K562 (cell line): ENCODE measurements around the gene FMC1. TPM values are rescaled to one million over a fixed set of nuclear protein-coding genes. Genes with fewer than 3 reads are reported as not detected.

Experiments
- ATAC-seq: fragments of 200-7000 bp; cut with Tn5 transposase; 3 replicates; pipeline ENCODE4 v1.9.1; 2020; ENCODE audit warnings: moderate library complexity
- BruUV-seq: library from RNA; stranded (reverse); fragments of 400-500 nt; replicated peaks from 2 replicates; lab custom pipeline; 2021; lab: Mats Ljungman, UMichigan
- CTCF ChIA-PET: fragments of 300-600 bp; formaldehyde crosslinking; extraction: SDS; loops from one replicate; lab custom pipeline; 2021; ENCODE audit warnings: low intra/inter-chr PET ratio; lab: Yijun Ruan, JAX
- POLR2A ChIA-PET: fragments of 300-600, 350-650 bp; sonication (Branson Sonifier 250); formaldehyde crosslinking; extraction: SDS; loops from one replicate; lab custom pipeline; 2021; ENCODE audit warnings: antibody characterized with exemption, inconsistent platforms; lab: Yijun Ruan, JAX
- DNase-seq, 4 experiments: peaks; one replicate each; pipeline versions ENCODE4 v3.0.0 to v3.0.0-alpha.2; 2011 to 2018; ENCODE audit warnings: low spot score in 3 of 4, mixed read lengths in 3 of 4; ENCODE audit errors: extremely low read depth in 1 of 4
- FAIRE-seq: peaks from 2 replicates; lab custom pipeline; 2011; peaks lifted over from hg19 to GRCh38; lab: Jason Lieb, UNC
- H2AFZ ChIP-seq: 2 replicates; pipeline ENCODE4 v1.6.0; 2011; ENCODE audit warnings: low read depth, low read length, control low read depth, inconsistent platforms
- H3K27ac ChIP-seq: fragments of 200-600 bp; 3 replicates; pipeline ENCODE4 v1.8.0; 2011; ENCODE audit warnings: low read depth, mild to moderate bottlenecking, control low read depth, inconsistent platforms, low read length, moderate library complexity, mixed read lengths; ENCODE audit errors: extremely low read depth
- H3K27me3 ChIP-seq, 2 experiments: fragments of 300-600 bp in 1 of 2; 2 replicates in 1 of 2; 3 replicates in 1 of 2; pipeline versions ENCODE4 v1.6.0 to v1.8.0; 2011; ENCODE audit warnings: inconsistent platforms in 2 of 2, low read length in 2 of 2, mild to moderate bottlenecking in 1 of 2, mixed read lengths in 1 of 2, moderate library complexity in 1 of 2; ENCODE audit not compliant: control insufficient read depth in 2 of 2, insufficient read depth in 2 of 2
- H3K36me3 ChIP-seq: fragments of 300-600 bp; 3 replicates; pipeline ENCODE4 v1.8.0; 2011; ENCODE audit warnings: mild to moderate bottlenecking, low read length, inconsistent platforms; ENCODE audit not compliant: control insufficient read depth, insufficient read depth
- H3K4me1 ChIP-seq, 2 experiments: fragments of 200-600 bp in 1 of 2; replicated peaks in 1 of 2; 2 replicates in 1 of 2; 3 replicates in 1 of 2; pipeline versions ENCODE4 v1.5.1 to v1.8.0; 2011; ENCODE audit warnings: inconsistent platforms in 2 of 2, low read length in 2 of 2, mild to moderate bottlenecking in 1 of 2, mixed read lengths in 1 of 2, moderate library complexity in 1 of 2; ENCODE audit not compliant: control insufficient read depth in 2 of 2, insufficient read depth in 2 of 2
- H3K4me2 ChIP-seq: 2 replicates; pipeline ENCODE4 v1.6.1; 2011; ENCODE audit warnings: low read length, control low read depth, inconsistent platforms, mixed read lengths; ENCODE audit not compliant: insufficient read depth
- H3K4me3 ChIP-seq: fragments of 200-600 bp; sonication (generic), shearing (Covaris generic); 2 replicates; pipeline ENCODE4 v1.5.1; 2016; ENCODE audit warnings: control low read depth, inconsistent platforms
- H3K79me2 ChIP-seq: fragments of 200-600 bp; 3 replicates; pipeline ENCODE4 v1.8.0; 2011; ENCODE audit warnings: low read length, inconsistent platforms; ENCODE audit not compliant: control insufficient read depth, insufficient read depth
- H3K9ac ChIP-seq, 2 experiments: 2 replicates each; pipeline versions ENCODE4 v1.6.0 to v1.6.1; 2011; ENCODE audit warnings: low read depth in 2 of 2, low read length in 2 of 2, control low read depth in 1 of 2, inconsistent platforms in 1 of 2, mild to moderate bottlenecking in 1 of 2, mixed read lengths in 1 of 2; ENCODE audit not compliant: insufficient read depth in 1 of 2
- H3K9me1 ChIP-seq: one replicate; pipeline ENCODE4 v1.6.0; 2011; ENCODE audit warnings: inconsistent platforms, mild to moderate bottlenecking, low read length, moderate library complexity; ENCODE audit not compliant: control insufficient read depth, insufficient read depth
- H3K9me3 ChIP-seq: replicated peaks from 2 replicates; pipeline ENCODE4 v1.5.1; 2011; ENCODE audit warnings: low read depth, low read length, inconsistent platforms; ENCODE audit not compliant: control insufficient read depth, insufficient read depth
- H4K20me1 ChIP-seq: replicated peaks from 2 replicates; pipeline ENCODE4 v1.6.1; 2011; ENCODE audit warnings: low read length, inconsistent platforms, mixed read lengths; ENCODE audit not compliant: control insufficient read depth, insufficient read depth
- DPF2 ChIP-seq: fragments of 450-650 bp; IDR thresholded peaks from 2 replicates; pipeline ENCODE4 v1.6.1; 2016
- HMGN3 ChIP-seq: IDR thresholded peaks from 2 replicates; pipeline ENCODE4 v1.6.1; 2011; ENCODE audit warnings: borderline replicate concordance, low read depth, mild to moderate bottlenecking, mixed read lengths, low read length; ENCODE audit not compliant: insufficient read length; ENCODE audit errors: extremely low read depth
- MECOM ChIP-seq: fragments of 250-450 bp; sonication (Bioruptor Pico); IDR thresholded peaks from 2 replicates; pipeline ENCODE4 v1.8.0; 2022; ENCODE audit warnings: inconsistent platforms
- NR3C1 ChIP-seq: sonication (generic); formaldehyde crosslinking; IDR thresholded peaks from 2 replicates; pipeline ENCODE4 v1.8.1; 2022; ENCODE audit warnings: missing genetic modification reagents
- PRDM10 ChIP-seq: fragments of 450-650 bp; IDR thresholded peaks from 2 replicates; pipeline ENCODE4 v1.6.1; 2018; ENCODE audit not compliant: partially characterized antibody
- ZBTB26 ChIP-seq: fragments of 450-650 bp; formaldehyde crosslinking; IDR thresholded peaks from 2 replicates; pipeline ENCODE4 v1.4.0; 2022; ENCODE audit warnings: missing genetic modification characterization
- ZNF280A ChIP-seq: fragments of 450-650 bp; IDR thresholded peaks from 2 replicates; pipeline ENCODE4 v1.6.1; 2018; ENCODE audit warnings: mild to moderate bottlenecking, low read depth; ENCODE audit not compliant: partially characterized antibody
- ZNF408 ChIP-seq: fragments of 250-450 bp; sonication (Bioruptor Pico); IDR thresholded peaks from 2 replicates; pipeline ENCODE4 v1.4.0; 2020; ENCODE audit warnings: low read depth, mild to moderate bottlenecking, moderate library complexity
- ZNF778 ChIP-seq: fragments of 450-650 bp; formaldehyde crosslinking; IDR thresholded peaks from 2 replicates; pipeline ENCODE4 v1.4.0; 2020; ENCODE audit warnings: mild to moderate bottlenecking, moderate library complexity
- WGBS: fragments of 100-300 bp; shearing (Covaris generic); methylation state at CpG from one replicate; pipeline ENCODE4 v1.1.6; 2016; ENCODE audit warnings: low coverage, mixed read lengths; ENCODE audit not compliant: insufficient coverage; ENCODE audit errors: missing lambda C conversion rate; 5-methylcytosine and 5-hydroxymethylcytosine counted together
- in situ Hi-C: fragments of 300-500 bp; cut with MboI; formaldehyde crosslinking; loops from 4 replicates; pipeline ENCODE4 v1.15.0; 2018; ENCODE audit warnings: inconsistent platforms, mixed read lengths
- intact Hi-C: fragments of 100-400 bp; cut with micrococcal nuclease; formaldehyde crosslinking; loops from 2 replicates; pipeline ENCODE4 v1.14.2; 2022
- polyA plus RNA-seq, 8 experiments: library from polyadenylated mRNA; depleted of rRNA in 4 of 8; stranded (reverse) in 5 of 8; unstranded in 3 of 8; fragments of >200 nt; fragmentation: Nextera tagmentation in 2 of 8; fragmentation: Illumina TruSeq in 1 of 8; extraction: Ambion mirVana in 2 of 8; extraction: Trizol in 1 of 8; gene quantifications; 2 replicates each; pipeline versions ENCODE4 v1.2.1 to v1.2.3, GENCODE V29; 2011 to 2014; ENCODE audit warnings: inconsistent platforms in 1 of 8, missing spikeins in 1 of 8
- total RNA-seq, 7 experiments: library from RNA; depleted of rRNA in 6 of 7; stranded (reverse); fragments of >200 nt in 6 of 7; fragmentation: Illumina TruSeq in 2 of 7; extraction: Trizol in 2 of 7; gene quantifications; 2 replicates each; pipeline versions ENCODE4 v1.2.1 to v1.2.3, GENCODE V29; 2011 to 2021; ENCODE audit warnings: low replicate concordance in 1 of 7
- TF ChIP-seq, protein P1 (sequence below): sonication (generic); formaldehyde crosslinking; IDR thresholded peaks from 2 replicates; pipeline ENCODE4 v1.8.0; 2022; ENCODE audit warnings: missing genetic modification reagents, mild to moderate bottlenecking, borderline replicate concordance
- TF ChIP-seq, protein P2 (sequence below): fragments of 450-650 bp; IDR thresholded peaks from 2 replicates; pipeline ENCODE4 v1.6.1; 2017; ENCODE audit warnings: antibody characterized with exemption

The FMC1 gene
- total and polyA plus RNA-seq, 9 of the 15 experiments (the other 6 are each of a cell fraction or from before 2014, with no cell fraction given): 14.0 to 116 (median 29.0) TPM

DNA sequence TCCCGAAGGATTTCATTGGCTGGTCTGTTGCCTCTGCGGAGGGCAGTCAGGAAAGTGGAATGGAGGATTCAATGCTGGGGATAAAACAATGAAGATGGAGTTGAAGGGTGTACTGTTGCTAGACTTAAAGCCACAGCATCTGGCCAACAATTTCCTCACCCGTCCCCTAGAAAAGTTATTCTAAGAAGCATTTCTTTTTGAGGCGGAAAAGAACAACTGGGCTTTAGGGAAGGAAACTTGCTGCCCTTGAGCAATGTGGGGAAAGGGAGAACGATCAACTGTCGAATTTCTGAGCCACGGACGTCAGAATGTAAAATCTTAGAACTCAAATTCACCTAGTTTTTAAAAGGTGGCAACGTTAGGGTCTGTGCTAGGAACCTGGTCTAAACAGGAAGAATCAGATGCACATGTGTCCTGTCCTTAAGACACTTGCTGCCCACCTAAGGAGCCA lies 664 bp downstream of the FMC1 start (continued):
- TF ChIP-seq ZBTB26 (CRISPR knock-in tag): 0 out of 2 replicates have a peak, but pooled peaks have one; percentile 4

DNA sequence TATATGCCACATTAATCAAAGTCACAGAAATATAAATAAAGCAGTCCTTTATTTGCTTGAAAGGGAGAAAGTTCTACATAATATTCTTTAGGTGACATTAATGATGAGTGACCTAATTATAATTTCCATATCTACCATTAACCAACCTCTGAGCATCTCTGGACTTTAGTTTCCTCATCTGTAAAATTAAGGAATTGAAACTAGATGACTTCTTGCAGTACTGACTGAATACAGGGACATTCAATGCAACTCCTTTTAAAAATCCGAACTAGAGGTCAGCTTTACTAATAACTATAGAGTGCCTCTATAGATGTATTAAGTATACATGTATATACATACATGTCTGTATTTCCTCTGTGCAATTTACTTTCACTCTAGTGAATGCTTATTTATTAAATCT lies 3.9 kb downstream of the FMC1 start:
- no peaks in the 10 kb centered on the region for H3K27me3 ChIP-seq
- no peak overlapping the region for H3K9ac ChIP-seq
- FAIRE-seq (no peak), DNase-seq (no peak), ATAC-seq (no peak)
- H3K36me3 ChIP-seq: peaks cover 26% of the 10 kb centered on the region; the same call in 2 of the 3 replicates
- no peak overlapping the region for H3K4me3 ChIP-seq
- H2AFZ ChIP-seq: no peak overlapping the region
- ChIA-PET POLR2A (interaction anchor here (0.8 to 3.1 kb wide), 3 partner anchors 9 to 15 kb away, joined by 3 to 15 read pairs (median 3); partner anchors contain the start of gene LUC7L2), CTCF (no interaction called here)
- no peak overlapping the region for H3K4me2 ChIP-seq
- WGBS: 92% methylated on average over 1 of the region's 1 CpG
- H3K9me1 ChIP-seq: no peaks in the 10 kb centered on the region
- H3K27ac ChIP-seq: no peak overlapping the region
- peaks cover 4% of the 10 kb centered on the region in 2 experiments; a peak in 2 of 5 replicates for H3K4me1 ChIP-seq
- intact Hi-C loops: loop anchor here (10.0 kb wide), 1 partner anchor 210 kb away; a partner anchor contains a TSS
- no peaks in the 10 kb centered on the region for H4K20me1 ChIP-seq
- in situ Hi-C loops: no loop called here
- H3K79me2 ChIP-seq: peaks cover 28% of the 10 kb centered on the region
- no peaks in the 10 kb centered on the region for H3K9me3 ChIP-seq
- no TSS peak for BruUV-seq
- TF ChIP-seq HMGN3 (no peak), ZNF778 (CRISPR knock-in tag) (no peak), ZNF280A (no peak), NR3C1 (CRISPR knock-in tag) (no peak), MECOM (no peak), DPF2 (no peak), ZNF408 (CRISPR knock-in tag) (no peak), PRDM10 (no peak)
- TF ChIP-seq, protein P1, sequence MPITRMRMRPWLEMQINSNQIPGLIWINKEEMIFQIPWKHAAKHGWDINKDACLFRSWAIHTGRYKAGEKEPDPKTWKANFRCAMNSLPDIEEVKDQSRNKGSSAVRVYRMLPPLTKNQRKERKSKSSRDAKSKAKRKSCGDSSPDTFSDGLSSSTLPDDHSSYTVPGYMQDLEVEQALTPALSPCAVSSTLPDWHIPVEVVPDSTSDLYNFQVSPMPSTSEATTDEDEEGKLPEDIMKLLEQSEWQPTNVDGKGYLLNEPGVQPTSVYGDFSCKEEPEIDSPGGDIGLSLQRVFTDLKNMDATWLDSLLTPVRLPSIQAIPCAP (CRISPR knock-in tag): no peak
- TF ChIP-seq, protein P2, sequence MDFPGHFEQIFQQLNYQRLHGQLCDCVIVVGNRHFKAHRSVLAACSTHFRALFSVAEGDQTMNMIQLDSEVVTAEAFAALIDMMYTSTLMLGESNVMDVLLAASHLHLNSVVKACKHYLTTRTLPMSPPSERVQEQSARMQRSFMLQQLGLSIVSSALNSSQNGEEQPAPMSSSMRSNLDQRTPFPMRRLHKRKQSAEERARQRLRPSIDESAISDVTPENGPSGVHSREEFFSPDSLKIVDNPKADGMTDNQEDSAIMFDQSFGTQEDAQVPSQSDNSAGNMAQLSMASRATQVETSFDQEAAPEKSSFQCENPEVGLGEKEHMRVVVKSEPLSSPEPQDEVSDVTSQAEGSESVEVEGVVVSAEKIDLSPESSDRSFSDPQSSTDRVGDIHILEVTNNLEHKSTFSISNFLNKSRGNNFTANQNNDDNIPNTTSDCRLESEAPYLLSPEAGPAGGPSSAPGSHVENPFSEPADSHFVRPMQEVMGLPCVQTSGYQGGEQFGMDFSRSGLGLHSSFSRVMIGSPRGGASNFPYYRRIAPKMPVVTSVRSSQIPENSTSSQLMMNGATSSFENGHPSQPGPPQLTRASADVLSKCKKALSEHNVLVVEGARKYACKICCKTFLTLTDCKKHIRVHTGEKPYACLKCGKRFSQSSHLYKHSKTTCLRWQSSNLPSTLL: no peak
